ENCODE measurements around the gene CREM.

- TF ChIP-seq CTCF (IDR thresholded peaks at IDR 0.05): no peak
- no peak for TF ChIP-seq POLR2A (IDR thresholded peaks at IDR 0.05)
Observed at GRCh38 chr10:35112571-35112970, 14.1 kb upstream of the CREM start.

All from lower leg skin (tissue), 3 donors.